GM12878 (cell line): ENCODE data around the gene RANBP3.

Source experiments
- BHLHE40 ChIP-seq, 2 experiments: fragments of 450-650 bp in 1 of 2; IDR thresholded peaks; 2 replicates each; pipeline ENCODE4 v1.6.1; 2011 to 2017; ENCODE audit warnings: low read depth in 2 of 2, borderline replicate concordance in 1 of 2, improper control_type of control experiment in 1 of 2, low read length in 1 of 2, mild to moderate bottlenecking in 1 of 2
- BRCA1 ChIP-seq: IDR thresholded peaks from 2 replicates; pipeline ENCODE4 v1.6.1; 2011; ENCODE audit warnings: low read depth, low read length, improper control_type of control experiment
- EP300 ChIP-seq, 2 experiments: fragments of 150-350 bp in 1 of 2; IDR thresholded peaks; 2 replicates each; pipeline ENCODE4 v1.6.1; 2011 to 2012; ENCODE audit warnings: low read depth in 2 of 2, low read length in 2 of 2, borderline replicate concordance in 1 of 2, improper control_type of control experiment in 1 of 2, inconsistent platforms in 1 of 2; ENCODE audit not compliant: control insufficient read depth in 1 of 2
- MTA3 ChIP-seq: IDR thresholded peaks from 2 replicates; pipeline ENCODE4 v1.6.1; 2012; ENCODE audit warnings: low read length, inconsistent platforms, borderline replicate concordance
- POLR2A ChIP-seq: IDR thresholded peaks from 2 replicates; pipeline ENCODE4 v1.6.1; 2011; ENCODE audit warnings: low read depth, mild to moderate bottlenecking, low read length
- TARDBP ChIP-seq: IDR thresholded peaks from 2 replicates; pipeline ENCODE4 v1.6.1; 2016; ENCODE audit warnings: borderline replicate concordance
- TCF12 ChIP-seq: IDR thresholded peaks from 2 replicates; pipeline ENCODE4 v1.6.1; 2011; ENCODE audit warnings: low read depth, mild to moderate bottlenecking, low read length
- YY1 ChIP-seq: IDR thresholded peaks from 2 replicates; pipeline ENCODE4 v1.6.1; 2011; ENCODE audit warnings: low read depth, mild to moderate bottlenecking, low read length
- ZNF217 ChIP-seq: fragments of 450-650 bp; IDR thresholded peaks from 2 replicates; pipeline ENCODE4 v1.6.1; 2017; ENCODE audit warnings: antibody characterized with exemption, mild to moderate bottlenecking
- TF ChIP-seq, protein P1 (sequence below): IDR thresholded peaks from 2 replicates; pipeline ENCODE4 v1.6.1; 2012; ENCODE audit warnings: low read depth, low read length, improper control_type of control experiment
- TF ChIP-seq, protein P2 (sequence below): fragments of 450-650 bp; IDR thresholded peaks from 2 replicates; pipeline ENCODE4 v1.6.1; 2017; ENCODE audit warnings: antibody characterized with exemption, mild to moderate bottlenecking, moderate library complexity

DNA sequence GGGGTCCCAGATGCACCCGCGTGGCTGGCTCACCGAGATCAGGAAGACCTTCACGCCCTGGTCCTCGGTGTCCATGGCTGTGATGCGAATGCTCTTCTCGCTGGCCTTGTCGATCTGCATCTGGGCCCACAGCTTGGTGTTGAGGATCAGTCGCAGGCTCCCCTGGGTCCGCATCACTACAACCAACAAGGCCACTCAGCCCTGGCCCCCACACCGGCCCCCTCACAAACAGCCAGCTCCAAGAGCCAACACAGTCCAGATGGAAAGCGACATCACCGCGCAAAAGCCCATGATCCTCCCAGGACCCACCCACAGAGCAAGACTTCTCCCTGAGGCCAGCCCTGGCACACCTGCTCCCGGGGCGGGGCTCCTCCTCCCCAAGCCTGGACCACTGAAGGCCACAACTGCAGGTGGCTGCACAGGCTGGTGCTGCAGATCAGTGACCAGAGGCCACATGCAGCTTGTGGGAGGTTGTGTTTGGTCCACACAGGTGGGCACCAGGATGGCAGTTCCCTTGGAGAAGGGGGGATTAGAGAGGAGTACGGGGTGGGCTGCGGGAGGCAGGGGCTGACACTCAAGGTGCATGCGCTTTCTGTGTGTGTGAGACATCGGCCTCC is 59.4 kb downstream of the RANBP3 start:
- TF ChIP-seq TCF12 (no peak), YY1 (no peak), TARDBP (no peak), POLR2A (no peak; the same call in 1 of the 2 replicates), MTA3 (no peak), BHLHE40 (IDR thresholded peaks at IDR 0.05; ENCODE audit: borderline replicate concordance in 1 of 2, low read depth in 2 of 2, low read length in 1 of 2) (no peak), EP300 (IDR thresholded peaks at IDR 0.05; ENCODE audit: borderline replicate concordance in 1 of 2, control insufficient read depth in 1 of 2, low read depth in 2 of 2, low read length in 2 of 2) (no peak), BRCA1 (no peak), ZNF217 (no peak)
- TF ChIP-seq, protein P1, sequence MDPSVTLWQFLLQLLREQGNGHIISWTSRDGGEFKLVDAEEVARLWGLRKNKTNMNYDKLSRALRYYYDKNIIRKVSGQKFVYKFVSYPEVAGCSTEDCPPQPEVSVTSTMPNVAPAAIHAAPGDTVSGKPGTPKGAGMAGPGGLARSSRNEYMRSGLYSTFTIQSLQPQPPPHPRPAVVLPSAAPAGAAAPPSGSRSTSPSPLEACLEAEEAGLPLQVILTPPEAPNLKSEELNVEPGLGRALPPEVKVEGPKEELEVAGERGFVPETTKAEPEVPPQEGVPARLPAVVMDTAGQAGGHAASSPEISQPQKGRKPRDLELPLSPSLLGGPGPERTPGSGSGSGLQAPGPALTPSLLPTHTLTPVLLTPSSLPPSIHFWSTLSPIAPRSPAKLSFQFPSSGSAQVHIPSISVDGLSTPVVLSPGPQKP = no peak
- TF ChIP-seq, protein P2, sequence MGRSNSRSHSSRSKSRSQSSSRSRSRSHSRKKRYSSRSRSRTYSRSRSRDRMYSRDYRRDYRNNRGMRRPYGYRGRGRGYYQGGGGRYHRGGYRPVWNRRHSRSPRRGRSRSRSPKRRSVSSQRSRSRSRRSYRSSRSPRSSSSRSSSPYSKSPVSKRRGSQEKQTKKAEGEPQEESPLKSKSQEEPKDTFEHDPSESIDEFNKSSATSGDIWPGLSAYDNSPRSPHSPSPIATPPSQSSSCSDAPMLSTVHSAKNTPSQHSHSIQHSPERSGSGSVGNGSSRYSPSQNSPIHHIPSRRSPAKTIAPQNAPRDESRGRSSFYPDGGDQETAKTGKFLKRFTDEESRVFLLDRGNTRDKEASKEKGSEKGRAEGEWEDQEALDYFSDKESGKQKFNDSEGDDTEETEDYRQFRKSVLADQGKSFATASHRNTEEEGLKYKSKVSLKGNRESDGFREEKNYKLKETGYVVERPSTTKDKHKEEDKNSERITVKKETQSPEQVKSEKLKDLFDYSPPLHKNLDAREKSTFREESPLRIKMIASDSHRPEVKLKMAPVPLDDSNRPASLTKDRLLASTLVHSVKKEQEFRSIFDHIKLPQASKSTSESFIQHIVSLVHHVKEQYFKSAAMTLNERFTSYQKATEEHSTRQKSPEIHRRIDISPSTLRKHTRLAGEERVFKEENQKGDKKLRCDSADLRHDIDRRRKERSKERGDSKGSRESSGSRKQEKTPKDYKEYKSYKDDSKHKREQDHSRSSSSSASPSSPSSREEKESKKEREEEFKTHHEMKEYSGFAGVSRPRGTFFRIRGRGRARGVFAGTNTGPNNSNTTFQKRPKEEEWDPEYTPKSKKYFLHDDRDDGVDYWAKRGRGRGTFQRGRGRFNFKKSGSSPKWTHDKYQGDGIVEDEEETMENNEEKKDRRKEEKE = no peak
